HG02588 (cell line): ENCODE results near the gene PCNX3.

Experiments
- ATAC-seq: cut with Tn5 transposase; IDR thresholded peaks from one replicate; pipeline ENCODE4 v1.9.1; 2021; ENCODE audit warnings: mild to moderate bottlenecking, moderate library complexity; ENCODE audit not compliant: unreplicated experiment

Gene PCNX3

DNA sequence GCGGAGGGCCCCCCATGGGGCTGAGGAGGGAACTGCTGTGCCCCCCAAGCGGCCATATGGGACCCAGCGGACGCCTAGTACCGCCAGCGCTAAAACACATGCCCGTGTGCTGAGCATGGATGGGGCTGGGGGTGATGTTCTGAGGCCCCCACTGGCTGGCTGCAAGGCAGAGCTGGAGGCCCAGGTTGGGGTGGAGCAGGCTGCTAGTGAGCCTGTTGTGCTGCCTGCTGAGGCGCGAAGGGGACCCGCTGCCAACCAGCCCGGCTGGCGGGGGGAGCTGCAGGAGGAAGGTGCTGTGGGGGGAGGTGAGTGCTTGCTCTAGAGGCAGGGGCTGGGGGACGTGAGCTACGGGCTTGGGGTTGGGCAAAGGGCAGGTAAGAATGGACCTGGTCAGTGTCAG lies 3.2 kb downstream of the PCNX3 start:
- ATAC-seq = no peak

DNA sequence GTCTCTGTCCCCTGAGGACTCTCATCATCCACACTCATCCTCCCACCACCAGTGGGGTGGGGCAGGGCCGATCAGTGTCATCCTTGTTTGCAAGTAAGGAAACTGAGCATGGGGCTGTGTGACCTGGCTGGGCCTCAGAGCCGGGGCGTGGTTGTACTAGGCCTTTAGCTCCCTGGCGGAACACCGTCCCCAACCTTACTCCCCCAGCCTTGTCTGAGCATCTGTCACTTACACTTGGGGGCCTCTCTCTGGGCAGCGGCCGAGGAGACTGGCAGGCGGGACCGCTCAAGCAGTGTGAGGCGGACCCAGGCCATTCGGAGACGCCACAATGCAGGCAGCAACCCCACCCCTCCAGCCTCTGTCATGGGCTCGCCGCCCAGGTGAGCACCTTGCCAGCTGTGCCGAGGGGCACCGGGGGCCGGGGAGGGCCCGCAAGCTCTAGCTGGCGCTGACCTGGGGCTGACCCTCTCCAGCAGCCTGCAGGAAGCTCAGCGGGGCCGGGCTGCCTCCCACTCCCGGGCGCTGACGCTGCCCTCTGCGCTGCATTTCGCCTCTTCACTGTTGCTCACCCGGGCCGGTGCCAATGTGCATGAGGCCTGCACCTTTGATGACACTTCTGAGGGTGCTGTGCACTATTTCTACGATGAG lies 3.8 kb downstream of the PCNX3 start:
- ATAC-seq = no peak

DNA sequence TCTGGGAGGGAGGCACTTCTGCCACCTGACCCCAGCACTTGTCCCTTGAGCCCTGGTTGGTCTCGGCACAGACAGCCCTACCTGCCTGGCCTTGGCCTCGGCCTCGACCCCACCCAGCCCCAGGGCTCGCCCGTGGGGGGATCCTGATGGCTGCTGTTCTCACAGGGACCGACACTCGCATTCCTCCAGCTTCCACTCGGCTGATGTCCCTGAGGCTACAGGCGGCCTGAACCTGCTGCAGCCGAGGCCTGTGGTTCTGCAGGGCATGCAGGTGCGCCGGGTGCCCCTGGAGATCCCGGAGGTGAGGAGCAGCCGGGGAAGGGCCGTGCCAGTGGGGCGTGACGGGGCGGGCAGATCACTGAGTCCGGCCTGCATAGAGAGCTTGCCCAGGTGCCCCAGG lies 5.1 kb downstream of the PCNX3 start:
- ATAC-seq = no peak

DNA sequence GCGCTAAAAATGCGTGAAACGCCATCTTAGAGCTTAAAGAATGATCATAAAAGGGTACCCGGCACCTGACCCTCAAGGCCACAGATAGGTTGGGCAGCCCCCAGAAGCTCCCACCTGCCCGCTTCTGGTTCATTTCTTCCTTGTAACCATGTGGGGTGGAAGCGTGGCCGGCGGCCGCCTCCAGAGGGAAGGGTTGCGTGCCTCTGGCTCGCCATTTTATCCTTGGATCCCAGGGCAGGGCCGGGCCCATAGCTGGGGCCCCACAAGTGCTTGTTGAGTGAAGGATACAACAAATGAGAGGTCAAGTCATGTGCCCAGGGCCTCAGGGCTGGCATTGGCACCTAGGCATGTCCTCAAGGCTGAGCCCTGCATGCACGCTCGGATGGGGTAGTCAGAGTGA lies 5.9 kb downstream of the PCNX3 start:
- ATAC-seq = no peak

DNA sequence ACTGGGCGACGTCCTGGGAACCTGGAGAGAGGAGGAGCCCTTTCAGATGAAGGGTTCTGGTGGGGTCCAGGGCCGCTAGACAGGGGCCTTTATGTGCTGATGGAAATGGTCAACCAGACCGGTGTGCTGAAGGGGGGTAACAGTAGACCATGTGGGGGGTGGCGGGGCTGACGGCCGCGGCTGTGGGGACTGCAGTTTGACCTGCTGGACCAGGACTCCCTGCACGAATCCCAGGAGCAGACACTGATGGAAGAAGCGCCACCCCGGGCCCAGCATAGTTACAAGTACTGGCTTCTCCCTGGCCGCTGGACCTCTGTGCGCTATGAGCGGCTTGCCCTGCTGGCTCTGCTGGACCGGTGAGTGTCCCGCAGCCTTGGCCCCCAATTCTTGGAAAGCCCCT lies 6.4 kb downstream of the PCNX3 start:
- no peak for ATAC-seq

DNA sequence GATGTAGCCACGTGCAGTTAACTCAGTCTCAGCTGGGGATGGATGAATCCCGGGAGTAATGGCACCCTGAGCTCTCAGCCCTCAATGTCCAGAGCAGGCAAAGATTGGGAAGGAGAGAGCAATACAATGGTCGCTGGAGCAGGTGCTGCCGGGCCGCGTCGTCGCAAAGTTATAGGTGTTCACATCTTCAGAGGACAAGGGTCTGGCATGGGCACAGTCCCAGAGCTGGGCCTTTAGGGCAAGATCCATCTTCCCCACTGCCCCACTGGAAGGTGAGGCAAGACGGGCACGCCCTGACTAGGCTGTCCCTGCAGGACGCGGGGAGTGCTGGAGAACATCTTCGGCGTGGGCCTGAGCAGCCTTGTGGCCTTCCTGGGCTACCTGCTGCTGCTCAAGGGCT lies 7.6 kb downstream of the PCNX3 start:
- ATAC-seq = no peak

DNA sequence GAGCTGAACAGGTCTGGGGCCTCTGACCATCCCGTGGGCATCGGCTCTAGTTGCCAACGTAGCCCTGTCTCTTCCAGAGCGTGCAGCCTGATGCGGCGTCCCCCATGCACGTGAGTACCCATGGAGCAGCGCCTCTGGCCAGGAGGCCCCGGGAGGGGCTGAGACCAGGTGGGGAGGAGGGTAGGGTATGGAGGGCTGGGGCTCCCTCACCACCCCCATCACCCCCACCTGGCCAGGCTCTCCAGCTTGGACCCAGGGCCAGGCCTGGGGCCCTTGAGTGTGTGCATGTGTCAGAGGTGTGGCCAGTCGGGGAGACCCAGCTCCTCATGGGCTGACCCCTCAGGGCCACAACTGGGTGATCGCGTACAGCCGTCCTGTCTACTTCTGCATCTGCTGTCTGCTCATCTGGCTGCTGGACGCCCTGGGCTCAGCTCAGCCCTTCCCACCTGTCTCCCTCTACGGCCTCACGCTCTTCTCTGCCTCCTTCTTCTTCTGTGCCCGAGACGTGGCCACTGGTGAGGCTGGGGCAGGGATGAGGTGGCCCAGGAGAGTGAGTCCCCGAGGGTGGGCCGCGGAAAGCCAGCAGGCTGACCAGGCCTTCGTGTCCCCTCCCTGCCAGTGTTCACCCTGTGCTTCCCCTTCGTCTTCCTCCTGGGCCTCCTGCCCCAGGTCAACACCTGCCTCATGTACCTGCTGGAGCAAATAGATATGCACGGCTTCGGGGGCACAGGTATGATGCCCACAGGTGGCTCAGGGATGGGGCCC lies 8.5 kb downstream of the PCNX3 start:
- no peak for ATAC-seq

DNA sequence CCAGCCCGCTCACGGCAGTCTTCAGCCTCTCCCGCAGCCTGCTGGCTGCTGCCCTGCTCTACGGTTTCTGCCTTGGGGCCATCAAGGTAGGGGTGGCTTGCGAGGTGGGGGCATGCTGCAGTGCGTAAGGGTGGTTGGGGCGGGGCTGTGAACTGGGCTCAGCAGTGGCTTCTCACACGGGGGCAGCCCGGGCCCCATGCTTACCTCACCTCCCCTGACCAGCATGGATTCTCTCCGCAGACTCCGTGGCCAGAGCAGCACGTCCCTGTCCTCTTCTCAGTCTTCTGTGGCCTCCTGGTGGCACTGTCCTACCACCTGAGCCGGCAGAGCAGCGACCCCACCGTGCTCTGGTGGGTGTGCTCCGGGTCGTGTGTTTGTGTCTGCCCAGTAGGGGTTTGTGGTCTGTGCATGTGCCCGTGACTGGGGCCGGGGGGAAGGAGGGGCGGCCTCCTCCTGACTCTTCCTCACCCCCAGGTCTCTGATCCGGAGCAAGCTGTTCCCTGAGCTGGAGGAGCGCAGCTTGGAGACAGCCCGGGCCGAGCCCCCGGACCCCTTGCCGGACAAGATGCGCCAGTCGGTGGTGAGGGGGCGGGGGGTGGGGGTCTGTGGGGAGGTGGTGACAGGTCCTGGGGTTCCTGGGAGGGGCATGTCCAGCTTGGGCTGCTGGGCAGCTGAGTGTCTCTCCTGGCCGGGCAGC lies 9.5 kb downstream of the PCNX3 start:
- no peak for ATAC-seq

DNA sequence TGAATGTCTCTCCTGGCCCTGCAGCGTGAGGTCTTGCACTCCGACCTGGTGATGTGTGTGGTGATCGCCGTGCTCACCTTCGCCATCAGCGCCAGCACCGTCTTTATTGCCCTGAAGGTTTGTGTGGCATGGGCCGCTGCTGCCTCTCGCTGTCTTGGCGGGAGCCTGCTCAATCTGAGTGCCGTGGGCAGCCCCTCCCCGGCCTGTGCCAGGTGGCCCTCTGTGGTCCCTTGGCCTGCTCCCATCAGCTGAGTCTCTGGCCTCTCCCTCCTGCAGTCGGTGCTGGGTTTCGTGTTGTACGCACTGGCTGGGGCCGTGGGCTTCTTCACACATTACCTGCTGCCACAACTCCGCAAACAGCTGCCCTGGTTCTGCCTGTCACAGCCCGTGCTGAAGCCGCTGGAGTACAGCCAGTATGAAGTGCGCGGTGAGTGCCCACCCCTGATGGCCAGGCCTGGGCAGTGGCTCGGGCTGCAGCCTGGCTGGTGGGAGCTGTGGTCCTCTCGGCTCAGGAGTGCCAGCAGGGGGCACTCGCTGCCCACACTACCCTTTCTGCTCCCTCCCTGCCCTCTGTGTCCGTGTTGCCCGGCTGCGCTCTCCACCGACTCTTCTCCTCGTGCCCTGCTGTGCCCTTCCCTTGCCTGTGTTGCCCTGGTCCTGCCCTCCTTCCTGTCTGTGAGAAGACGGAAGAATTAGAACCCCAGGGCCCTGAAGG lies 10.2 kb downstream of the PCNX3 start:
- ATAC-seq = no peak

DNA sequence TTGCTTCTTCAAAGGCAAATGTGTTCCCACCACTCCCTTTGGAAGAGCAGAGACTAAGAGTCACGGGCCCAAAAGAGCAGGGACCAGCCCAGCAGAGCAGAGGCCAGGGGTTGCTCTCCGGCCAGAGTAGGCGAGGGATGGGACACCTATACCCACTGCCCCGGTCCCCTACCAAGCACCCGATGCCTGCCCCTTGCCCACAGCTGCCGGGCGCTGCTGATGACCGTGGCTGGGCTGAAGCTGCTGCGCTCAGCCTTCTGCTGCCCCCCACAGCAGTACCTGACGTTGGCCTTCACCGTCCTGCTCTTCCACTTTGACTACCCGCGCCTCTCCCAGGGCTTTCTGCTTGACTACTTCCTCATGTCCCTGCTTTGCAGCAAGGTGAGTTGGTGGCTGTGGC lies 11.6 kb downstream of the PCNX3 start:
- no peak for ATAC-seq

DNA sequence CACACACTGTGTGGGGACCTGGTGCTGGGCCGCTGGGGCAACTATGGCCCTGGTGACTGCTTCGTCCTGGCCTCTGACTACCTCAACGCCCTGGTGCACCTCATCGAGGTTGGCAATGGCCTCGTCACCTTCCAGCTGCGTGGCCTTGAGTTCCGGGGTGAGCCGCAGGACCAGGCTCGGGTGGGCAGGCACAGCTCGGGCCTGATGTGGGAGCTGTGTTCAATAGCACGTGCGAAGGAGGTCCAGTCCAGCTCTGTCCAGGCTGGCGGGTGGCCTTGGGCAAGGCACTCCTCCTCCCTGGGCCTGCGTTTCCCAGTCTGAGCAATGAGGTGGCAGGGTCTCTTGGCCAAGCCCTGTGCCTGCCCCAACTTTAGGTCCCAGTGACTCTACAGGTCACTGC lies 14.0 kb downstream of the PCNX3 start:
- ATAC-seq = no peak

DNA sequence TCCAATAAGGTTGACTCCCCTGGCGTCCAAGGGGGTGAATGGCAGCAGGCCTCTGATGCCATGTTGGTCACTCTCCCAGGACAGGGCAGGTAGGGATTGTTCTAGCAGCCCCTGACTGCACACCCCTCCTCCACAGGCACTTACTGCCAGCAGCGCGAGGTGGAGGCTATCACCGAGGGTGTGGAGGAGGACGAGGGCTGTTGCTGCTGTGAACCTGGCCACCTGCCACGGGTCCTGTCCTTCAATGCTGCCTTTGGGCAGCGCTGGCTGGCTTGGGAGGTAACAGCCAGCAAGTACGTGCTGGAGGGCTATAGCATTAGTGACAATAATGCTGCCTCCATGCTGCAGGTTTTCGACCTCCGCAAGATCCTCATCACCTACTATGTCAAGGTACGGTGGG lies 14.6 kb downstream of the PCNX3 start:
- ATAC-seq = no peak

DNA sequence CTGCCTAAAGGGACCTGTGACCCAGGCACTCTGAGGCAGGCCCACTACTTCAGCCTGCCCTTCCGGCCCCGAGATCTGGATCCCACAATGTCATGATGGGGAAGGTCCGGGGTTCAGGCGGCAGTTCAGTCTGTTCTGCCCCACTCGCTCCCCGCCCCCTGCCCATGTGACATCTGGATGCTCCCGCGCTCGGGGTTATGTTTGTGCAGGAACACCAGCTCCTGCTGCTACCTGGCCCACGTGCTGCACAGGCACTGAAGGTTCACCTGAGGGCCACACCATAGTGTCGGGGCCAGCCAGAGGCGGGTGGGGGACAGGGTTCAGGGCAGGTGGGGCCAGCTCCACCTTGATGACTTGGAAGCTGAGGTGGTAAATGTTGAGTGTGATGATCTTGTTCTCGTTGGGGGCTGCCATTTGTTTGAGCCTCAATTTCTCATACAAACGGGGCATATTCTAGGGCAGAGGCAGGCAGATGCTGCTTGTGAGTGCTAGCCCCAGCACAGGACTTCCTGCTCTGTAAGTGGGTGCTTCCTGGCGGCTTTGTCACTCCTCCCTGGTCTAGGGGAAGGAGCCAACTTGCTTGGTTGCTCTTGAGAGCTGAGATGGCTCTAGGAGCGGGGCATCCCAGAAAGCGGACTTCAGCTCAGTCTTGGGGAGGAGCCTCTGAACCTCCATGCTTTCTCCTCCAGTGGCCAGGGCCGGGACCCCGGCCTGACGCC lies 18.0 kb downstream of the PCNX3 start:
- ATAC-seq = no peak

DNA sequence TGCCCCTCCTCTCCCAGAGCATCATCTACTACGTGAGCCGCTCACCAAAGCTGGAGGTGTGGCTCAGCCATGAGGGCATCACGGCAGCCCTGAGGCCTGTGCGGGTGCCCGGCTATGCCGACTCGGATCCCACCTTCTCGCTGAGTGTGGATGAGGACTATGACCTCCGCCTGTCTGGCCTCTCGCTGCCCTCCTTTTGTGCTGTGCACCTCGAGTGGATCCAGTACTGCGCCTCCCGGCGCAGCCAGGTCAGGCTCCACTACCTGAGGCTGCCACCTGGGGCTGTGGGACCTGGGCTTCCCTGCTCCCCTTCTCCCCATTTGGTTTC lies 18.5 kb downstream of the PCNX3 start:
- ATAC-seq = no peak

DNA sequence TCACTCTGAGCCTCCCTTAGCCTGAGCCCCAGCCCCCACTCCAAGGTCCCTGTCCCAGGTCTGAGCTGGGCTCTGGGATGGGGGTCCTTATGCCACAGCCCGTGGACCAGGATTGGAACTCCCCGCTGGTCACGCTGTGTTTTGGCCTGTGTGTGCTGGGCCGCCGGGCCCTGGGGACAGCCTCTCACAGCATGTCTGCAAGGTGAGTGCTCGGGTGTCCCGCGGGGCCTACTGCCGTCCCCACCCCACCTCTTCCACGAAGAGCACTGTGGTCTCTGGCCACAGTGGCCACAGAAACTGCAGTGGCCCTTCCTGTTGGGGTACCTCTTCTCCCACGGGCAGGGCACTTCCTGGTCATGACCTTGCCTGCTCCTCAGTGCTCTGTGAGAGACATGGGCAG lies 18.9 kb downstream of the PCNX3 start:
- no peak for ATAC-seq

DNA sequence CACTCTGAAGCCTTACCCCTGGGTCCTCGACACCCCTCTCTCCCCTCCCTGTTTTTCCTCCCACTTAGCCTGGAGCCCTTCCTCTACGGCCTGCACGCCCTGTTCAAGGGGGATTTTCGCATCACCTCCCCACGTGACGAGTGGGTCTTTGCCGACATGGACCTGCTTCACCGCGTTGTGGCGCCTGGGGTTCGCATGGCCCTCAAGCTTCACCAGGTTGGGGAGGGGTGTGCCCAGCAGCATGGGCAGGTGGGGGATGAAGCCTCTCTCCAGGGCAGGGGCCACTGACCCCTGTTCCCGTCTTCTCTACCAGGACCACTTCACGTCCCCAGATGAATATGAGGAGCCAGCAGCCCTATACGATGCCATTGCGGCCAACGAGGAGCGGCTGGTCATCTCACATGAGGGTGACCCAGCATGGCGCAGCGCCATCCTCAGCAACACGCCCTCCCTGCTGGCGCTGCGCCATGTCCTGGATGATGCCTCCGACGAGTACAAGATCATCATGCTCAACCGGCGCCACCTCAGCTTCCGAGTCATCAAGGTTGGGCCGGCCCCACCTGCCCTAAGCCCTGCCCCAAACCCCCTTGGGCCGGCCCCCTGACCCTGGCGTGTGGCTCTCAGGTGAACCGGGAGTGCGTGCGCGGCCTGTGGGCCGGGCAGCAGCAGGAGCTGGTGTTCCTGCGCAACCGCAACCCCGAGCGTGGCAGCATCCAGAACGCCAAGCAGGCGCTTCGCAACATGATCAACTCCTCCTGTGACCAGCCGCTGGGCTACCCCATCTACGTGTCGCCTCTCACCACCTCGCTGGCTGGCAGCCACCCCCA lies 19.5 kb downstream of the PCNX3 start:
- ATAC-seq = no peak

DNA sequence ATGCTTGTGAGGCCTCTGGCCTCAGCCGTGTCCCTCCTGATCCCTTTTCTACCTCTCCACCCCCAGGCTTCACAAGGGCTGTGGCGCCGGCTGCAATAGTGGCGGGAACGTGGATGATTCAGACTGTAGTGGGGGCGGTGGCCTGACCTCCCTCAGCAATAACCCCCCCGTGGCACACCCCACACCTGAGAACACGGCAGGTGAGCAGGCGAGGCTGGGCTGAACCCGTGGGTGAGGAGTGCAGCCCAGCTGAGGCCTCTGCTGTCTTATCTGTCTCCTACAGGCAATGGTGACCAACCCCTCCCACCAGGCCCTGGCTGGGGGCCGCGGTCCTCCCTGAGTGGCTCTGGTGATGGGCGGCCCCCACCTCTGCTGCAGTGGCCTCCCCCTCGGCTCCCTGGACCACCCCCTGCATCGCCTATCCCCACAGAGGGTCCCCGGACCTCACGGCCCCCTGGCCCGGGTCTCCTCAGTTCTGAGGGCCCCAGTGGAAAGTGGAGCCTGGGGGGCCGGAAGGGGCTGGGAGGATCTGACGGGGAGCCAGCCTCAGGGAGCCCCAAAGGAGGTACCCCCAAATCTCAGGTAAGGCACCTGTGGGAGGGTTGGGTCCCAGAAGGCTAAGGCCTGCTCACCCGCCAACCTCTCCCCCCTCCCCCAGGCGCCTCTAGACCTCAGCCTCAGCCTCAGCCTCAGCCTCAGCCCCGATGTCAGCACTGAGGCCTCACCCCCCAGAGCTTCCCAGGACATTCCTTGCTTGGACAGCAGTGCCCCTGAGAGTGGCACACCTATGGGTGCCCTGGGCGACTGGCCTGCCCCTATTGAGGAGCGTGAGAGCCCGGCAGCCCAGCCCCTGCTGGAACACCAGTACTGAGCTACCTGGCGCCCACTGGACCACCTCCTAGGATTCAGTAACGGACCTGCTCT lies 20.8 kb downstream of the PCNX3 start:
- no peak for ATAC-seq

DNA sequence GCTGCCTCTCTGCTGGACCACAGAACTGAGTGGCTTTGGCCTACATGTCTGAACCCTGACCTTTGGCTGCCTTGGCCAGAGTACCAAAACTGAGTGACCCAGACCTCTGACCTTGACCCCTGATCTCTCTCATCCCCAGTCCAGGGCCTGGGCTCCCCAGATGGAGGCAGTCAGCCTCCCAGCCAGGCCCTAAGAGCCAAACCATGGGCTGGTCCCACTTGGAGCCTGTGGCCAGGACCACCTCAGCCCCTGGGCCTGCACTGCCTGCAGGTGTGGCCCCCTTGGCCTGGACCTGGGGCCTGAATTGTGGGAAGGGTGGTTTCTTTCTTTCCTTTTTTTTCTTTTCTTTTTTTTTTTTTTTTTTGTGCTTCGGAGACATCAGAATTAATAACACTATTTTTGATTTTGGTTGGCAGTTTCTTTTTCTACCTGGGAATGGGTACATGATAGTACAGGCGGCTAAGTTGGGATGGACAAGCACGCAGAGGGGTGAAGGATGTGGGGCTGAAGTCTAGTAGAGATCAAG lies 21.5 kb downstream of the PCNX3 start:
- ATAC-seq = no peak
